OCI-LY7 (cell line): ENCODE results near the gene SH3GLB2. TPM values are rescaled to one million over a fixed set of nuclear protein-coding genes. Genes with fewer than 3 reads are reported as not detected.

ENCODE experiments used
- BruUV-seq: library from RNA; stranded (reverse); fragments of 400-500 nt; replicated peaks from 2 replicates; lab custom pipeline; 2021; lab: Mats Ljungman, UMichigan
- CTCF ChIA-PET: fragments of 300-600 bp; sonication (Branson Sonifier 250); formaldehyde crosslinking; loops from one replicate; lab custom pipeline; 2022; ENCODE audit warnings: antibody characterized with exemption; ENCODE audit not compliant: unreplicated experiment; lab: Charles Lee
- POLR2A ChIA-PET: fragments of 300-600 bp; sonication (Branson Sonifier 250); formaldehyde crosslinking; loops from one replicate; lab custom pipeline; 2022; ENCODE audit warnings: antibody characterized with exemption; lab: Charles Lee
- DNase-seq: peaks from one replicate; pipeline ENCODE4 v3.0.0-alpha.2; 2015; ENCODE audit warnings: low spot score
- H2AFZ ChIP-seq: fragments of 200-600 bp; sonication (generic), shearing (Covaris generic); 2 replicates; pipeline ENCODE4 v1.6.1; 2014; ENCODE audit warnings: mild to moderate bottlenecking, antibody characterized with exemption, low read length, moderate library complexity
- H3K27ac ChIP-seq: fragments of 200-600 bp; sonication (generic); 2 replicates; pipeline ENCODE4 v1.5.1; 2014; ENCODE audit warnings: mixed run types, low read depth, mild to moderate bottlenecking, moderate library complexity, low read length, inconsistent platforms; ENCODE audit not compliant: poor library complexity, severe bottlenecking
- H3K36me3 ChIP-seq: fragments of 200-600 bp; sonication (generic); 2 replicates; pipeline ENCODE4 v1.6.1; 2014; ENCODE audit warnings: mild to moderate bottlenecking, antibody characterized with exemption, low read length, moderate library complexity, mixed read lengths; ENCODE audit not compliant: insufficient read depth
- H3K4me1 ChIP-seq: fragments of 200-600 bp; sonication (generic); 2 replicates; pipeline ENCODE4 v1.5.1; 2014; ENCODE audit warnings: mild to moderate bottlenecking, low read length; ENCODE audit not compliant: insufficient read depth, poor library complexity, severe bottlenecking
- H3K4me2 ChIP-seq: fragments of 200-600 bp; sonication (generic); 2 replicates; pipeline ENCODE4 v1.6.1; 2014; ENCODE audit warnings: mild to moderate bottlenecking, low read length
- H3K4me3 ChIP-seq: fragments of 200-600 bp; sonication (generic); 2 replicates; pipeline ENCODE4 v1.5.1; 2014; ENCODE audit warnings: mild to moderate bottlenecking, low read depth, low read length; ENCODE audit not compliant: poor library complexity, severe bottlenecking
- H3K79me2 ChIP-seq: fragments of 200-600 bp; sonication (generic); 2 replicates; pipeline ENCODE4 v1.6.1; 2016; ENCODE audit warnings: low read depth, mild to moderate bottlenecking, low read length, moderate library complexity, mixed read lengths; ENCODE audit not compliant: insufficient read depth
- H3K9me2 ChIP-seq: fragments of 200-600 bp; sonication (generic); 2 replicates; pipeline ENCODE4 v1.6.1; 2016; ENCODE audit warnings: mild to moderate bottlenecking, low read length, mixed read lengths; ENCODE audit not compliant: insufficient read depth
- H3K9me3 ChIP-seq: fragments of 200-600 bp; sonication (generic); 2 replicates; pipeline ENCODE4 v1.6.1; 2014; ENCODE audit warnings: mild to moderate bottlenecking, mixed run types, low read length, mixed read lengths
- H4K20me1 ChIP-seq: fragments of 200-600 bp; sonication (generic); 2 replicates; pipeline ENCODE4 v1.6.1; 2014; ENCODE audit warnings: mild to moderate bottlenecking, antibody characterized with exemption, low read length, moderate library complexity, mixed read lengths; ENCODE audit not compliant: insufficient read depth
- EZH2phosphoT487 ChIP-seq: fragments of 200-600 bp; sonication (generic); IDR thresholded peaks from 2 replicates; pipeline ENCODE4 v1.6.1; 2018; ENCODE audit warnings: low read depth, borderline replicate concordance, mild to moderate bottlenecking, mixed run types, antibody characterized with exemption, low read length, moderate library complexity, mixed read lengths
- intact Hi-C: fragments of 100-400 bp; cut with micrococcal nuclease; formaldehyde crosslinking; loops from one replicate; pipeline ENCODE4 v1.10.0; 2022; ENCODE audit not compliant: unreplicated experiment
- total RNA-seq, 2 experiments: library from RNA; depleted of rRNA in 1 of 2; stranded (reverse); fragments of >200 nt in 1 of 2; shearing (Covaris generic) in 1 of 2; gene quantifications; 2 replicates each; pipeline ENCODE4 v1.2.3, GENCODE V29; 2014 to 2022
- TF ChIP-seq, protein P1 (sequence below): fragments of 200-600 bp; sonication (generic); conservative IDR thresholded peaks from 2 replicates; pipeline ENCODE4 v1.5.1; 2014; ENCODE audit warnings: mild to moderate bottlenecking, antibody characterized with exemption, low read length, moderate library complexity, mixed read lengths

Gene SH3GLB2
- total RNA-seq, 2 experiments from 2014 or later = 58.4 to 92.6 TPM

GRCh38 chr9:129073404-129073803, 45.3 kb upstream of the SH3GLB2 start:
- Histone ChIP-seq H3K9me2 (no peaks in the 10 kb centered on the region), H3K4me2 (no peak overlapping the region), H3K4me1 (no peaks in the 10 kb centered on the region), H2AFZ (no peak overlapping the region), H3K4me3 (no peak overlapping the region), H3K9me3 (no peaks in the 10 kb centered on the region), H3K36me3 (peaks cover 13% of the 10 kb centered on the region; the same call in 1 of the 2 replicates), H3K79me2 (no peaks in the 10 kb centered on the region), H4K20me1 (no peaks in the 10 kb centered on the region), H3K27ac (no peak overlapping the region)
- TF ChIP-seq, protein P1, sequence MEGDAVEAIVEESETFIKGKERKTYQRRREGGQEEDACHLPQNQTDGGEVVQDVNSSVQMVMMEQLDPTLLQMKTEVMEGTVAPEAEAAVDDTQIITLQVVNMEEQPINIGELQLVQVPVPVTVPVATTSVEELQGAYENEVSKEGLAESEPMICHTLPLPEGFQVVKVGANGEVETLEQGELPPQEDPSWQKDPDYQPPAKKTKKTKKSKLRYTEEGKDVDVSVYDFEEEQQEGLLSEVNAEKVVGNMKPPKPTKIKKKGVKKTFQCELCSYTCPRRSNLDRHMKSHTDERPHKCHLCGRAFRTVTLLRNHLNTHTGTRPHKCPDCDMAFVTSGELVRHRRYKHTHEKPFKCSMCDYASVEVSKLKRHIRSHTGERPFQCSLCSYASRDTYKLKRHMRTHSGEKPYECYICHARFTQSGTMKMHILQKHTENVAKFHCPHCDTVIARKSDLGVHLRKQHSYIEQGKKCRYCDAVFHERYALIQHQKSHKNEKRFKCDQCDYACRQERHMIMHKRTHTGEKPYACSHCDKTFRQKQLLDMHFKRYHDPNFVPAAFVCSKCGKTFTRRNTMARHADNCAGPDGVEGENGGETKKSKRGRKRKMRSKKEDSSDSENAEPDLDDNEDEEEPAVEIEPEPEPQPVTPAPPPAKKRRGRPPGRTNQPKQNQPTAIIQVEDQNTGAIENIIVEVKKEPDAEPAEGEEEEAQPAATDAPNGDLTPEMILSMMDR = no peak
- no peak for TF ChIP-seq EZH2phosphoT487
- POLR2A ChIA-PET = interaction anchor here (1.0 kb wide), 1 partner anchor 17 kb away, joined by 3 read pairs; no protein-coding TSS in a partner anchor
- CTCF ChIA-PET = no interaction called here
- BruUV-seq = no TSS peak
- DNase-seq = no peak
- intact Hi-C loops = no loop called here

GRCh38 chr9:129072171-129072570, 44.0 kb upstream of the SH3GLB2 start:
- Histone ChIP-seq H3K4me3 (no peak overlapping the region), H4K20me1 (no peaks in the 10 kb centered on the region), H3K27ac (no peak overlapping the region), H3K9me2 (no peaks in the 10 kb centered on the region), H3K79me2 (no peaks in the 10 kb centered on the region), H3K36me3 (peaks cover 13% of the 10 kb centered on the region; the same call in 1 of the 2 replicates), H3K4me1 (no peaks in the 10 kb centered on the region), H3K4me2 (no peak overlapping the region), H2AFZ (no peak overlapping the region), H3K9me3 (no peaks in the 10 kb centered on the region)
- ChIA-PET POLR2A (interaction anchor here (0.6 kb wide), 1 partner anchor 226 kb away, joined by 3 read pairs; no protein-coding TSS in a partner anchor), CTCF (no interaction called here)
- TF ChIP-seq, protein P1 = no peak
- TF ChIP-seq EZH2phosphoT487 = no peak
- intact Hi-C loops = no loop called here
- no TSS peak for BruUV-seq
- DNase-seq = no peak

GRCh38 chr9:129071526-129072126, 43.5 kb upstream of the SH3GLB2 start:
- Histone ChIP-seq H3K79me2 (no peaks in the 10 kb centered on the region), H3K9me2 (no peaks in the 10 kb centered on the region), H3K4me2 (no peak overlapping the region), H3K36me3 (peaks cover 13% of the 10 kb centered on the region; the same call in 1 of the 2 replicates), H3K9me3 (no peaks in the 10 kb centered on the region), H4K20me1 (no peaks in the 10 kb centered on the region), H3K27ac (no peak overlapping the region), H3K4me3 (no peak overlapping the region), H2AFZ (no peak overlapping the region), H3K4me1 (no peaks in the 10 kb centered on the region)
- CTCF ChIA-PET = no interaction called here
- TSS peak; percentile 65 for BruUV-seq
- TF ChIP-seq, protein P1 = no peak
- no peak for TF ChIP-seq EZH2phosphoT487
- DNase-seq = peak; percentile 8
- POLR2A ChIA-PET = no interaction called here
- intact Hi-C loops = no loop called here
